Neural progenitor cell (in vitro differentiated cells): ENCODE measurements around the gene MESP2. TPM values are rescaled to one million over a fixed set of nuclear protein-coding genes. Genes with fewer than 3 reads are reported as not detected.

Experiments used
- DNase-seq: peaks from one replicate; pipeline ENCODE4 v3.0.0-alpha.2; 2016; ENCODE audit warnings: low spot score
- H2AFZ ChIP-seq: fragments of 200-600 bp; sonication (generic); replicated peaks from 2 replicates; pipeline ENCODE4 v1.6.1; 2016; ENCODE audit warnings: antibody characterized with exemption
- H3F3A ChIP-seq: fragments of 200-600 bp; sonication (generic); 2 replicates; pipeline ENCODE4 v1.6.1; 2016; ENCODE audit warnings: antibody characterized with exemption, low read depth
- H3K27ac ChIP-seq: fragments of 200-600 bp; sonication (generic); 2 replicates; pipeline ENCODE4 v1.5.1; 2016; ENCODE audit warnings: mild to moderate bottlenecking
- H3K27me3 ChIP-seq: fragments of 200-600 bp; sonication (generic); 2 replicates; pipeline ENCODE4 v1.6.1; 2016; ENCODE audit warnings: mild to moderate bottlenecking, moderate library complexity
- H3K36me3 ChIP-seq: fragments of 200-600 bp; sonication (generic); 2 replicates; pipeline ENCODE4 v1.5.1; 2016
- H3K4me1 ChIP-seq: fragments of 200-600 bp; sonication (generic); 2 replicates; pipeline ENCODE4 v1.6.1; 2016; ENCODE audit warnings: mixed run types
- H3K4me2 ChIP-seq: fragments of 200-600 bp; sonication (generic); 2 replicates; pipeline ENCODE4 v1.6.1; 2016
- H3K4me3 ChIP-seq: fragments of 200-600 bp; sonication (generic); 2 replicates; pipeline ENCODE4 v1.5.1; 2016
- H3K79me2 ChIP-seq: fragments of 200-600 bp; sonication (generic); 2 replicates; pipeline ENCODE4 v1.6.1; 2016; ENCODE audit warnings: low read depth
- H3K9ac ChIP-seq: fragments of 200-600 bp; sonication (generic); 2 replicates; pipeline ENCODE4 v1.6.1; 2016
- H3K9me3 ChIP-seq: fragments of 200-600 bp; sonication (generic); 2 replicates; pipeline ENCODE4 v1.5.1; 2016; ENCODE audit warnings: low read depth
- H4K20me1 ChIP-seq: fragments of 200-600 bp; sonication (generic); 2 replicates; pipeline ENCODE4 v1.6.1; 2016; ENCODE audit warnings: low read depth
- H3K27ac Mint-ChIP-seq: 3 replicates; pipeline ENCODE4 v1.8.0; 2021; ENCODE audit warnings: mixed read lengths
- H3K27me3 Mint-ChIP-seq: 2 replicates; pipeline ENCODE4 v1.8.0; 2022; ENCODE audit warnings: low read depth, mild to moderate bottlenecking, inconsistent platforms, moderate library complexity, mixed read lengths; ENCODE audit not compliant: insufficient read depth
- H3K36me3 Mint-ChIP-seq: 3 replicates; pipeline ENCODE4 v1.8.0; 2021; ENCODE audit warnings: mixed read lengths
- H3K4me1 Mint-ChIP-seq: 3 replicates; pipeline ENCODE4 v1.8.0; 2021; ENCODE audit warnings: mixed read lengths
- H3K4me3 Mint-ChIP-seq: 3 replicates; pipeline ENCODE4 v1.8.0; 2021; ENCODE audit warnings: mild to moderate bottlenecking, moderate library complexity, mixed read lengths
- H3K9me3 Mint-ChIP-seq: 3 replicates; pipeline ENCODE4 v1.8.0; 2020; ENCODE audit warnings: mixed read lengths
- CTCF ChIP-seq: fragments of 200-600 bp; sonication (generic); IDR thresholded peaks from 2 replicates; pipeline ENCODE4 v1.5.1; 2017; ENCODE audit warnings: antibody characterized with exemption, mild to moderate bottlenecking
- EZH2 ChIP-seq: fragments of 200-600 bp; sonication (generic); IDR thresholded peaks from 2 replicates; pipeline ENCODE4 v1.6.1; 2017; ENCODE audit warnings: antibody characterized with exemption, mild to moderate bottlenecking, moderate library complexity
- EZH2phosphoT487 ChIP-seq: fragments of 200-600 bp; sonication (generic); IDR thresholded peaks from 2 replicates; pipeline ENCODE4 v1.6.1; 2017; ENCODE audit warnings: antibody characterized with exemption
- total RNA-seq: library from RNA; depleted of rRNA; stranded (reverse); fragments of >200 nt; gene quantifications from 2 replicates; pipeline ENCODE4 v1.2.3, GENCODE V29; 2015; ENCODE audit warnings: low replicate concordance

The MESP2 gene
- total RNA-seq, 1 donor from 2014 or later, result not detected

GRCh38 chr15:89824607-89824867 is 48.4 kb downstream of the MESP2 start:
- Histone ChIP-seq H3F3A (no peaks in the 10 kb centered on the region), H3K79me2 (no peaks in the 10 kb centered on the region), H3K4me1 (peaks cover 8% of the 10 kb centered on the region), H2AFZ (no peak overlapping the region), H3K27ac (no peak overlapping the region), H3K36me3 (no peaks in the 10 kb centered on the region), H3K27me3 (no peaks in the 10 kb centered on the region), H4K20me1 (no peaks in the 10 kb centered on the region), H3K4me2 (no peak overlapping the region), H3K4me3 (no peak overlapping the region), H3K9me3 (no peaks in the 10 kb centered on the region), H3K9ac (no peak overlapping the region)
- Mint-ChIP-seq H3K4me1 (peaks cover 28% of the 10 kb centered on the region), H3K36me3 (no peaks in the 10 kb centered on the region), H3K27me3 (peaks cover 30% of the 10 kb centered on the region), H3K27ac (no peak overlapping the region), H3K4me3 (no peak overlapping the region), H3K9me3 (no peaks in the 10 kb centered on the region)
- no peak for DNase-seq
- TF ChIP-seq EZH2 (no peak), CTCF (no peak), EZH2phosphoT487 (no peak)

GRCh38 chr15:89825271-89825940 is 49.3 kb downstream of the MESP2 start:
- Histone ChIP-seq H3K4me2 (no peak overlapping the region), H4K20me1 (no peaks in the 10 kb centered on the region), H3K4me3 (no peak overlapping the region), H3K9me3 (no peaks in the 10 kb centered on the region), H2AFZ (no peak overlapping the region), H3K27me3 (no peaks in the 10 kb centered on the region), H3K79me2 (no peaks in the 10 kb centered on the region), H3K9ac (no peak overlapping the region), H3K4me1 (peaks cover 8% of the 10 kb centered on the region), H3F3A (no peaks in the 10 kb centered on the region), H3K36me3 (no peaks in the 10 kb centered on the region), H3K27ac (no peak overlapping the region)
- Mint-ChIP-seq H3K36me3 (no peaks in the 10 kb centered on the region), H3K27ac (no peak overlapping the region), H3K4me1 (peaks cover 33% of the 10 kb centered on the region), H3K9me3 (no peaks in the 10 kb centered on the region), H3K27me3 (peaks cover 33% of the 10 kb centered on the region), H3K4me3 (no peak overlapping the region)
- no peak for DNase-seq
- TF ChIP-seq CTCF, result no peak
- TF ChIP-seq EZH2, result no peak
- no peak for TF ChIP-seq EZH2phosphoT487

GRCh38 chr15:89826671-89827655 is 50.8 kb downstream of the MESP2 start:
- no peak overlapping the region for H3K9ac ChIP-seq
- H3K4me1 ChIP-seq, result peaks cover 8% of the 10 kb centered on the region
- no peaks in the 10 kb centered on the region for H3K36me3 ChIP-seq
- Mint-ChIP-seq H3K36me3 (no peaks in the 10 kb centered on the region), H3K27ac (peak overlapping the region; percentile 86), H3K4me1 (peaks cover 33% of the 10 kb centered on the region), H3K27me3 (peaks cover 27% of the 10 kb centered on the region), H3K4me3 (no peak overlapping the region), H3K9me3 (no peaks in the 10 kb centered on the region)
- no peaks in the 10 kb centered on the region for H3K79me2 ChIP-seq
- DNase-seq, result no peak
- H3K4me3 ChIP-seq, result no peak overlapping the region
- no peak for TF ChIP-seq CTCF
- TF ChIP-seq EZH2, result no peak
- no peak for TF ChIP-seq EZH2phosphoT487
- H3K27me3 ChIP-seq, result no peaks in the 10 kb centered on the region
- no peaks in the 10 kb centered on the region for H4K20me1 ChIP-seq
- no peaks in the 10 kb centered on the region for H3F3A ChIP-seq
- no peaks in the 10 kb centered on the region for H3K9me3 ChIP-seq
- H3K4me2 ChIP-seq, result no peak overlapping the region
- no peak overlapping the region for H3K27ac ChIP-seq
- no peak overlapping the region for H2AFZ ChIP-seq
